Measurements from ENCODE around the gene CKS1B. TPM values are rescaled to one million over a fixed set of nuclear protein-coding genes. Genes with fewer than 3 reads are reported as not detected.

The CKS1B gene
- total and polyA plus RNA-seq, 9 of the 15 experiments (the other 6 are each of a cell fraction or from before 2014, with no cell fraction given) = 215 to 1,103 (median 460) TPM

DNA sequence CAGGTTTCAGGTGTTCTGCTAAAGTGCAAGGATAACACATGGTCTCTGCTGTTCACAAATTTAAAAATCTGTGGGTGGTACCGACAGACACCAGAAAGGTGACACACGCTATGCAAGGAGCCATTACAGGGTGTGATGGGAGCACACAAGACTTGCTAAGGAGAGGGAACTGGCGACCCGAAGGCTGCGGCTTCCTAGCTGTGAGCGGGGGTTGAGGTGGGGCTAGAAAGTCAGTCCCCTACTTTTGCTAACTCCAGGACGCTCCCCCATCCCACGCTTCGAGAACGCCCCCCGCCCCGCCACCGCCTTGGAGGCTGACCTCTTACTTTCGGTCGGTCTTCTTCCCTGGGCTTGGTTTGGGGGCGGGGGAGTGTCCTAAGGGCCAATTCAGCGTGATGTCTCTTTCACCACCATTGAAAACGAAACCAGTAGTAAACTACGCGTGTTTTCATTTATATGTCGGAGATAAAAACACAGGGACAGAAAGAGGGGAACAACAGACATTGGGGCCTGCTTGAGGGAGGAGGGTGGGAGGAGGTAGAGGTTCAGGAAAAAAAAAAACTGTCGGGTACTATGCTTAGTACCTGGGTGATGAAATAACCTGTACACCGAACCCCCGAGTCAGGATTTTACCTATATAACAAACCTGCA, 1.1 kb downstream of the CKS1B start:
- in situ Hi-C loops (cut with MboI) = no loop called here
- TSS peak; percentile 61 for BruUV-seq (replicated peaks)
- POLR2A ChIA-PET = interaction anchor here (0.7 to 8.3 kb wide), 6 partner anchors 7 to 75 kb away, joined by 3 to 80 read pairs (median 22); partner anchors contain the start of genes ADAM15, FLAD1, LENEP and PYGO2
- TF ChIP-seq WHSC1 (IDR thresholded peaks at IDR 0.05; ENCODE audit: low read length) (no peak), ZNF354B (CRISPR knock-in tag; IDR thresholded peaks at IDR 0.05) (no peak), KAT7 (CRISPR knock-in tag; IDR thresholded peaks at IDR 0.05; ENCODE audit: borderline replicate concordance) (0 out of 2 replicates have a peak, but pooled peaks have one; percentile 6), ASH1L (IDR thresholded peaks at IDR 0.05; ENCODE audit: borderline replicate concordance, low read depth, partially characterized antibody) (no peak), ESRRB (CRISPR knock-in tag; IDR thresholded peaks at IDR 0.05; ENCODE audit: borderline replicate concordance) (no peak), MAZ (CRISPR knock-in tag; conservative IDR thresholded peaks at IDR 0.05 in 1 of 2, IDR thresholded peaks at IDR 0.05 in 1 of 2) (peak; percentile 18 to 54; a peak in 3 of 4 replicates), ZNF124 (CRISPR knock-in tag; IDR thresholded peaks at IDR 0.05) (no peak), GATA2 (CRISPR knock-in tag; IDR thresholded peaks at IDR 0.05) (no peak), HDAC3 (IDR thresholded peaks at IDR 0.05; ENCODE audit: borderline replicate concordance, partially characterized antibody) (no peak), ZNF408 (CRISPR knock-in tag; IDR thresholded peaks at IDR 0.05; ENCODE audit: low read depth) (no peak)
- TF ChIP-seq, protein P1, sequence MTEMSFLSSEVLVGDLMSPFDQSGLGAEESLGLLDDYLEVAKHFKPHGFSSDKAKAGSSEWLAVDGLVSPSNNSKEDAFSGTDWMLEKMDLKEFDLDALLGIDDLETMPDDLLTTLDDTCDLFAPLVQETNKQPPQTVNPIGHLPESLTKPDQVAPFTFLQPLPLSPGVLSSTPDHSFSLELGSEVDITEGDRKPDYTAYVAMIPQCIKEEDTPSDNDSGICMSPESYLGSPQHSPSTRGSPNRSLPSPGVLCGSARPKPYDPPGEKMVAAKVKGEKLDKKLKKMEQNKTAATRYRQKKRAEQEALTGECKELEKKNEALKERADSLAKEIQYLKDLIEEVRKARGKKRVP (CRISPR knock-in tag; IDR thresholded peaks at IDR 0.05) = no peak
- TF ChIP-seq, protein P2, sequence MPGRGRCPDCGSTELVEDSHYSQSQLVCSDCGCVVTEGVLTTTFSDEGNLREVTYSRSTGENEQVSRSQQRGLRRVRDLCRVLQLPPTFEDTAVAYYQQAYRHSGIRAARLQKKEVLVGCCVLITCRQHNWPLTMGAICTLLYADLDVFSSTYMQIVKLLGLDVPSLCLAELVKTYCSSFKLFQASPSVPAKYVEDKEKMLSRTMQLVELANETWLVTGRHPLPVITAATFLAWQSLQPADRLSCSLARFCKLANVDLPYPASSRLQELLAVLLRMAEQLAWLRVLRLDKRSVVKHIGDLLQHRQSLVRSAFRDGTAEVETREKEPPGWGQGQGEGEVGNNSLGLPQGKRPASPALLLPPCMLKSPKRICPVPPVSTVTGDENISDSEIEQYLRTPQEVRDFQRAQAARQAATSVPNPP (IDR thresholded peaks at IDR 0.05; ENCODE audit: borderline replicate concordance, insufficient read depth, insufficient read length) = no peak
- TF ChIP-seq, protein P3, sequence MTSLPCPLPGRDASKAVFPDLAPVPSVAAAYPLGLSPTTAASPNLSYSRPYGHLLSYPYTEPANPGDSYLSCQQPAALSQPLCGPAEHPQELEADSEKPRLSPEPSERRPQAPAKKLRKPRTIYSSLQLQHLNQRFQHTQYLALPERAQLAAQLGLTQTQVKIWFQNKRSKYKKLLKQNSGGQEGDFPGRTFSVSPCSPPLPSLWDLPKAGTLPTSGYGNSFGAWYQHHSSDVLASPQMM (CRISPR knock-in tag; IDR thresholded peaks at IDR 0.05) = no peak
- TF ChIP-seq, protein P4, sequence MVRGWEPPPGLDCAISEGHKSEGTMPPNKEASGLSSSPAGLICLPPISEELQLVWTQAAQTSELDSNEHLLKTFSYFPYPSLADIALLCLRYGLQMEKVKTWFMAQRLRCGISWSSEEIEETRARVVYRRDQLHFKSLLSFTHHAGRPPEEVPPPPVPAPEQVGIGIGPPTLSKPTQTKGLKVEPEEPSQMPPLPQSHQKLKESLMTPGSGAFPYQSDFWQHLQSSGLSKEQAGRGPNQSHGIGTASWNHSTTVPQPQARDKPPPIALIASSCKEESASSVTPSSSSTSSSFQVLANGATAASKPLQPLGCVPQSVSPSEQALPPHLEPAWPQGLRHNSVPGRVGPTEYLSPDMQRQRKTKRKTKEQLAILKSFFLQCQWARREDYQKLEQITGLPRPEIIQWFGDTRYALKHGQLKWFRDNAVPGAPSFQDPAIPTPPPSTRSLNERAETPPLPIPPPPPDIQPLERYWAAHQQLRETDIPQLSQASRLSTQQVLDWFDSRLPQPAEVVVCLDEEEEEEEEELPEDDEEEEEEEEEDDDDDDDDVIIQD (CRISPR knock-in tag; IDR thresholded peaks at IDR 0.05) = no peak

More for the DNA sequence above, 1.1 kb downstream of the CKS1B start:
- H3K36me3 ChIP-seq (ENCODE audit: control insufficient read depth, insufficient read depth, low read length) = peaks cover 32% of the 10 kb centered on the region
- peak overlapping the region; percentile 66 for H3K4me3 ChIP-seq
- H2AFZ ChIP-seq (ENCODE audit: low read depth, low read length) = no peak overlapping the region
- H3K79me2 ChIP-seq (ENCODE audit: control insufficient read depth, insufficient read depth, low read length) = peaks cover 76% of the 10 kb centered on the region
- ATAC-seq = peak; percentile 12
- CTCF ChIA-PET (ENCODE audit: low intra/inter-chr PET ratio) = interaction anchor here (1.0 to 2.3 kb wide), 3 partner anchors 21 to 42 kb away, joined by 4 to 11 read pairs (median 5); no protein-coding TSS in a partner anchor
- peak overlapping the region; percentile 99 for H3K27ac ChIP-seq (ENCODE audit: extremely low read depth, low read depth, low read length)
- peak overlapping the region; percentile 98 for H3K4me2 ChIP-seq (ENCODE audit: insufficient read depth, low read length)
- intact Hi-C loops (cut with micrococcal nuclease) = no loop called here
- no peak for FAIRE-seq
- DNase-seq (ENCODE audit: extremely low read depth in 1 of 4, low spot score in 3 of 4) = peak in 2 of 4 experiments; percentile 46 to 78
- peaks cover 33 to 40% of the 10 kb centered on the region in 2 experiments for H3K4me1 ChIP-seq (replicated peaks in 1 of 2; ENCODE audit: control insufficient read depth in 2 of 2, insufficient read depth in 2 of 2, low read length in 2 of 2)
- peak overlapping the region; percentile 89 to 97 for H3K9ac ChIP-seq (ENCODE audit: insufficient read depth in 1 of 2, low read depth in 2 of 2, low read length in 2 of 2)
- 0% methylated on average over 24 of the region's 24 CpGs for WGBS (ENCODE audit: insufficient coverage, low coverage, missing lambda C conversion rate)
- H4K20me1 ChIP-seq (replicated peaks; ENCODE audit: control insufficient read depth, insufficient read depth, low read length) = no peaks in the 10 kb centered on the region
- H3K9me3 ChIP-seq (replicated peaks; ENCODE audit: control insufficient read depth, insufficient read depth, low read depth, low read length) = no peaks in the 10 kb centered on the region
- H3K9me1 ChIP-seq (ENCODE audit: control insufficient read depth, insufficient read depth, low read length) = no peaks in the 10 kb centered on the region
- no peaks in the 10 kb centered on the region; a peak in 1 of 5 replicates for H3K27me3 ChIP-seq (ENCODE audit: control insufficient read depth in 2 of 2, insufficient read depth in 2 of 2, low read length in 2 of 2)
